RWPE1 (cell line): ENCODE measurements around the gene ARL3.

Source experiments
- CTCF ChIA-PET: fragments of 350-600 bp; sonication (Branson Sonifier 250); formaldehyde crosslinking; extraction: SDS; loops from one replicate; lab custom pipeline; 2021; lab: Yijun Ruan, JAX
- POLR2A ChIA-PET: fragments of 400-600 bp; formaldehyde crosslinking; extraction: SDS; loops from one replicate; lab custom pipeline; 2020; ENCODE audit warnings: antibody characterized with exemption; ENCODE audit not compliant: low non-redundant PET; lab: Yijun Ruan, JAX
- DNase-seq: peaks from one replicate; pipeline ENCODE4 v3.0.0; 2012; ENCODE audit warnings: low spot score
- H3K27ac ChIP-seq: fragments of 450-650 bp; 2 replicates; pipeline ENCODE4 v1.5.1; 2017
- TF ChIP-seq, protein P1 (sequence below): fragments of 450-650 bp; conservative IDR thresholded peaks from 2 replicates; pipeline ENCODE4 v1.5.1; 2017; ENCODE audit warnings: low read depth, mild to moderate bottlenecking

Gene ARL3

DNA sequence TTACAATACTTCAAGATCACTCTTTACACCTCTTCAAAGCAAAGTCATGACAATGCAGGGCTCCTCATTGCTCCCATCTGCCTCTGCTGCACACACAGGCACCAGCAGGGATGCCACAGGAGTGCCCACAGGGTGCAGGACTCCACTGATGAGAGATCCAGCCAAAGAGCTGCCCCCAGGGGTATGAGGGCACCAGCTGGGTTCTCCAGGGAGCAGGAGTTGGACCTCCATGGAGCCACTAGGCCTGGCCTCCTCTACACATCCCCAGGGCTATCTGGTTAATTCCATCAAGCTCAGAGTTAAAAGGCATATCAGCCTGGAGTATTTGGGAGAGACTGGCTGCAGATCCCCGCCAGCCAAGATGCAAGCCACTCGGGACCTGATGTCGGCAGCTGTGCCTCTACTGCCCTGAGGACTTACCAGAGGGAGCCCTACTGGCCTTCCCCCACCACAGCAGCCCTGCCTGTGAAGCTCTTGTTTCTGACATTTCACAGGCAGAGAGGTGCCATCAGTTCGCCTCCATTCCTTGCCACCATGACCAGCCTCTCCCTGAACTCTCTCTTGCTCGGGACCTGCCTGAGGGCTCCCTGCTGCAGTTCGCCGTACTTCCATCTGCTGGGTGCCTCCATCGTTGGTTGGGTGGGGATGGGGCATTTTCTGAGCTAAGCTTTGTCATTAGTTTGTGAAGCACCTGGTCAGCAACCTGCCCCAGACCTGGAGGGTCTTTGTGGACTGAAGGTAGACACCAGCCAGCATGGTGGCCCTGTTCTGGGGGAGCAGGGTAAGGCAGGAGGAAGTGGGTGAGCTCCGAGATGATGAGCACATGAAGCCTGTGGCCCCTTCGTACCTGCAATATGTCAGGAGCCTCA lies 82.4 kb downstream of the ARL3 start:
- H3K27ac ChIP-seq = peak overlapping the region; percentile 78
- DNase-seq = no peak
- ChIA-PET POLR2A (interaction anchor here (0.6 to 1.0 kb wide), 2 partner anchors 10 to 179 kb away, joined by 3 to 4 read pairs; no protein-coding TSS in a partner anchor), CTCF (no interaction called here)
- TF ChIP-seq, protein P1, sequence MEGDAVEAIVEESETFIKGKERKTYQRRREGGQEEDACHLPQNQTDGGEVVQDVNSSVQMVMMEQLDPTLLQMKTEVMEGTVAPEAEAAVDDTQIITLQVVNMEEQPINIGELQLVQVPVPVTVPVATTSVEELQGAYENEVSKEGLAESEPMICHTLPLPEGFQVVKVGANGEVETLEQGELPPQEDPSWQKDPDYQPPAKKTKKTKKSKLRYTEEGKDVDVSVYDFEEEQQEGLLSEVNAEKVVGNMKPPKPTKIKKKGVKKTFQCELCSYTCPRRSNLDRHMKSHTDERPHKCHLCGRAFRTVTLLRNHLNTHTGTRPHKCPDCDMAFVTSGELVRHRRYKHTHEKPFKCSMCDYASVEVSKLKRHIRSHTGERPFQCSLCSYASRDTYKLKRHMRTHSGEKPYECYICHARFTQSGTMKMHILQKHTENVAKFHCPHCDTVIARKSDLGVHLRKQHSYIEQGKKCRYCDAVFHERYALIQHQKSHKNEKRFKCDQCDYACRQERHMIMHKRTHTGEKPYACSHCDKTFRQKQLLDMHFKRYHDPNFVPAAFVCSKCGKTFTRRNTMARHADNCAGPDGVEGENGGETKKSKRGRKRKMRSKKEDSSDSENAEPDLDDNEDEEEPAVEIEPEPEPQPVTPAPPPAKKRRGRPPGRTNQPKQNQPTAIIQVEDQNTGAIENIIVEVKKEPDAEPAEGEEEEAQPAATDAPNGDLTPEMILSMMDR = no peak

DNA sequence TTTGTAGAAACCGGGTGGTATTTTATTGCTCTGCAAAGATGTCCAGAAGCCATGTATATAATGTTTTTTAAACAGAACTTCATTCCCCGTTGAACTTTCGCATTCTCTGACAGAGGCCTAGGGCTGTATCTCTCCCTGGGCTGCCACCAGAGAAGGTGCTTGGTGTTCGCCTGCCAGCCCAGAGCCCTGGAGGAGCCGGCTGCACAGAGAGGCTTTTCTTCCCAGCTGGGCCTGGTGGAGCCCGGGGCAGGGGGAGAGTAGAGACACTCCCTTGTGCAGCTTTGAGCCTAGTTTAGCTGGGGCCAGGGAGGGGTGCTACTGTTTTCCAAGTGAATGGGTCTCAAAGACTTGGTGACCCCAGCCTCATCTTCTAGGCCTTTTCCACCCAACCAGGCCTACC lies 83.5 kb downstream of the ARL3 start:
- TF ChIP-seq, protein P1 = no peak
- ChIA-PET POLR2A (no interaction called here), CTCF (interaction anchor here (0.5 kb wide), 1 partner anchor 92 kb away, joined by 3 read pairs; no protein-coding TSS in a partner anchor)
- peak overlapping the region; percentile 78 for H3K27ac ChIP-seq
- no peak for DNase-seq

DNA sequence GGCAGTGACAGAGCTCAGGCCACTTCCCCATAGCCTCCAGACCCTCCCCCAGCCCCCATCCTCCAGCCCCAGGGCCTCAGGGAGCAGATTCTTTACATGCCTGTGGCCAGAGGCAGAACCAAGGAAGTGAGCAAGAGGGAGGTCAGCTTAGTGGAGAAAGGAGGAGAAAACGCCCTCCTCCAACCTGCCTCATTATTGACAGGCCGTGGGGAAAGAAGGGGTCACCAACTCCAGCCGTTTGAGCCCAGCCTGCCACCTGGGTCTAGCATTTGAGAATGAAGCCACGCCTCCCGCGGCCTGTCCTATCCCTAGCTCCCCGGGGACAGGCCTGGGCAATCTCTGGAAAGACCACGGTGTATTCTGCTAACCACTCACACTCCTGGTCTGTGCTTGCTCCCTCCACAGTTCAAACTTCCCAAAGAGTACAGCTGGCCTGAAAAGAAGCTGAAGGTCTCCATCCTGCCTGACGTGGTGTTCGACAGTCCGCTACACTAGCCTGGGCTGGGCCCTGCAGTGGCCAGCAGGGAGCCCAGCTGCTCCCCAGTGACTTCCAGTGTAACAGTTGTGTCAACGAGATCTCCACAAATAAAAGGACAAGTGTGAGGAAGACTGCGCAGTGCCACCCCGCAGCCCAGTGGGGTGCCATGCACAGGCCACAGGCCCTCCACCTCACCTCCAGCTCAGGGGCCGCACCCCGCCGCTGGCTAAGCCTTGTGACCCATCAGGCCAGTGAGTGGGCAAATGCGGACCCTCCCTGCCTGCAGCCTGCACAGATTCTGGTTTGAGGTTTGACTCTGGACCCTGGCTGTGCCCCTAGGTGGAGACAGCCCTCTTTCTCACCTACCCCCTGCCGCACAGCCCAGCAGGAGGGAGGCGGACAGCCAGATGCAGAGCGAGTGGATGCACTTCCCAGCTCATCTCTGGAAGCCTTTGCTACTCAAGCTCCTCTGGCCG lies 84.3 kb downstream of the ARL3 start:
- peak overlapping the region; percentile 78 for H3K27ac ChIP-seq
- POLR2A ChIA-PET = interaction anchor here (0.9 to 1.0 kb wide), 2 partner anchors 12 to 15 kb away, joined by 3 to 16 read pairs; no protein-coding TSS in a partner anchor
- CTCF ChIA-PET = interaction anchor here (0.5 to 1.0 kb wide), 3 partner anchors 14 to 93 kb away, joined by 3 read pairs; partner anchors contain the start of gene TRIM8
- TF ChIP-seq, protein P1 = no peak
- DNase-seq = peak; percentile 79

DNA sequence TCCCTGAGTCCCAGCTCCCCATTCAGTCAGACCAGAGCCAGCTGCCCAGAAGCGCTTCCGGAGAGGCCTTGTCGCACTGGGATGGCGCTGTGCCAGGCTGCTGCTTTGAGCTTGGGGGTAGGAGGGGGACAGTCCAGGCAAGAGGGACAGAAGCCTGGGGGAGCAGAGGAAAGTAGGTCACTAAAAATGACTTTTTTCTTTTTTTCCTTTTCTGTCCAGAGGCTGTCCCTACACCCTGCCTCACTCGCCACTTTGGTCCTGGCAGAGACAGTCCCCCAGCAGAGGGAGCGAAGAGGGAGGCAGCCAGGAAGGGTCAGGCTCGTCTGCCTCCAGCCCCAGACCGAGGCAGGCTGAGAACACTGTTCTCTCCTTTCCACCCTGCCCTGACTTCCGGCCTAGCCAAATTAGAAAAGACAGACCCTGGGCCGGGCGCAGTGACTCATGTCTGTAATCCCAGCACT lies 85.7 kb downstream of the ARL3 start:
- CTCF ChIA-PET = interaction anchor here (0.6 to 1.3 kb wide), 4 partner anchors 9 to 880 kb away, joined by 3 read pairs; partner anchors contain the start of gene TRIM8

DNA sequence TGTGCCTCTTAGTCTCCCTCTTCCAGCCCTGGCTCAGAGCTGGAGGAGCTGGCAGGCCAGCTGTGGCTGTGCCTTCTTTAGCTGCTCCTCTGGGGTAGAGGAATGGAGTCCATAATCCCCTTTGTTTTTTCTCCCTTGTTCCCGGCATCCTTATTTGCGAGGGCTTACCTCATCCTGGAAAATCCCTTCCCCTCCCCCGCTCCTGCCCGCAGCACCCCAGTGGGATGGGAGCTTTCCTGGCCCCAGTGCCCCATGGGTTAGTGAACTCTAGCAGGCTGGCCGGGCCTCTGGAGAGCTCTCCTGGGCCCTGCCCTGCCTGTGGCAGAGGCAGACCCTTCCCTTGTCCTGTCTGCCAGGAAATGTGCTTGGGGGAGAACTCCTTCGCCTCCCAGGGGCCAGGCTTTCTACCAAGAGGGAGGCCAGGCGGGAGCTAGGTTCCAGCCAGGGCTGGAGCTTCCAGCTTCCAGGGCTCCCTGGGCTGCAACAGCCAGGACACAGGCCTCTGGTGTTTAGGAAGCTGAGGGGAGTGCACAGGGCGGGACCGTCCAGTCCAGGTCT lies 86.4 kb downstream of the ARL3 start:
- DNase-seq = peak; percentile 65
- CTCF ChIA-PET = interaction anchor here (0.6 to 1.3 kb wide), 4 partner anchors 9 to 880 kb away, joined by 3 read pairs; partner anchors contain the start of gene TRIM8
- POLR2A ChIA-PET = interaction anchor here (1.0 to 1.1 kb wide), 2 partner anchors 17 to 18 kb away, joined by 3 to 4 read pairs; no protein-coding TSS in a partner anchor
- peak overlapping the region; percentile 78 for H3K27ac ChIP-seq
- TF ChIP-seq, protein P1 = no peak

More for the DNA sequence above, 85.7 kb downstream of the ARL3 start:
- peak; percentile 64 for DNase-seq
- POLR2A ChIA-PET = interaction anchor here (1.0 to 1.1 kb wide), 2 partner anchors 17 to 18 kb away, joined by 3 to 4 read pairs; no protein-coding TSS in a partner anchor
- H3K27ac ChIP-seq = peak overlapping the region; percentile 78
- TF ChIP-seq, protein P1 = no peak
